Lower leg skin (tissue), 4 donors: ENCODE measurements around the gene TOMT. TPM values are rescaled to one million over a fixed set of nuclear protein-coding genes. Genes with fewer than 3 reads are reported as not detected.

ENCODE experiments used
- DNase-seq, 2 donors: peaks; one replicate each; pipeline ENCODE4 v3.0.0-alpha.2; 2019; ENCODE audit warnings: low spot score in 2 of 2
- H3K4me3 ChIP-seq: fragments of 200-600 bp; sonication (generic); 2 replicates; pipeline ENCODE4 v1.5.1; 2017; ENCODE audit warnings: mild to moderate bottlenecking, low read depth; ENCODE audit not compliant: poor library complexity, severe bottlenecking
- CTCF ChIP-seq, 3 donors: fragments of 450-650 bp; IDR thresholded peaks; one replicate each; pipeline ENCODE4 v1.5.1; 2016; ENCODE audit warnings: antibody characterized with exemption in 3 of 3, mild to moderate bottlenecking in 3 of 3, moderate library complexity in 2 of 3
- POLR2A ChIP-seq, 2 donors: fragments of 450-650 bp; IDR thresholded peaks; one replicate each; pipeline ENCODE4 v1.6.1; 2016 to 2017; ENCODE audit warnings: antibody characterized with exemption in 2 of 2, mild to moderate bottlenecking in 1 of 2, moderate library complexity in 1 of 2
- WGBS, 2 donors: methylation state at CpG; one replicate each; pipeline ENCODE4 v1.1.5; 2018; 5-methylcytosine and 5-hydroxymethylcytosine counted together
- intact Hi-C: fragments of 100-400 bp; cut with DNase I; formaldehyde crosslinking; loops from one replicate; pipeline ENCODE4 v1.15.0; 2023; ENCODE audit warnings: low total_unique reads
- total RNA-seq, 4 donors: library from RNA; depleted of rRNA; stranded (reverse); fragments of >200 nt; gene quantifications; one replicate each; pipeline ENCODE4 v1.1.0, GENCODE V29; 2016

The TOMT gene
- total RNA-seq, 4 donors from 2014 or later: not detected

- 30 to 32% methylated on average over 4 of the region's 4 CpGs for WGBS, 2 donors
- peak in 1 of 2 donors; percentile 71 for DNase-seq
- intact Hi-C loops: loop anchor here (5.0 kb wide), 1 partner anchor 64 kb away; no protein-coding TSS in a partner anchor
- H3K4me3 ChIP-seq: no peak overlapping the region
- TF ChIP-seq CTCF (IDR thresholded peaks at IDR 0.05): peak in 1 of 3 donors; percentile 79
- TF ChIP-seq POLR2A (IDR thresholded peaks at IDR 0.05): no peak
These were observed 14.4 kb upstream of the TOMT start for GRCh38 chr11:72091292-72091691.

GRCh38 chr11:72098741-72099140 lies 7.0 kb upstream of the TOMT start:
- TF ChIP-seq CTCF (IDR thresholded peaks at IDR 0.05) (no peak), POLR2A (IDR thresholded peaks at IDR 0.05) (no peak)
- intact Hi-C loops: no loop called here
- WGBS, 2 donors: 94 to 96% methylated on average over 3 of the region's 3 CpGs
- no peak for DNase-seq
- no peak overlapping the region for H3K4me3 ChIP-seq

- intact Hi-C loops: no loop called here
- no peak for TF ChIP-seq POLR2A (IDR thresholded peaks at IDR 0.05)
- no peak for TF ChIP-seq CTCF (IDR thresholded peaks at IDR 0.05)
- no peak overlapping the region for H3K4me3 ChIP-seq
- DNase-seq: no peak
- WGBS, 2 donors: 71 to 78% methylated on average over 3 of the region's 3 CpGs
These were observed 5.7 kb upstream of the TOMT start for GRCh38 chr11:72100009-72100408.

GRCh38 chr11:72100462-72100861 lies 5.3 kb upstream of the TOMT start:
- no peak overlapping the region for H3K4me3 ChIP-seq
- no peak for TF ChIP-seq CTCF (IDR thresholded peaks at IDR 0.05)
- TF ChIP-seq POLR2A (IDR thresholded peaks at IDR 0.05): no peak
- WGBS, 2 donors: 58 to 80% methylated on average over 1 of the region's 1 CpG
- intact Hi-C loops: no loop called here
- DNase-seq: no peak

- TF ChIP-seq POLR2A (IDR thresholded peaks at IDR 0.05) (no peak), CTCF (IDR thresholded peaks at IDR 0.05) (no peak)
- H3K4me3 ChIP-seq: no peak overlapping the region
- intact Hi-C loops: no loop called here
- 30 to 31% methylated on average over 4 of the region's 4 CpGs for WGBS, 2 donors
- DNase-seq: no peak
These were observed 3.6 kb upstream of the TOMT start for GRCh38 chr11:72102162-72102561.

GRCh38 chr11:72102631-72102945 lies 3.1 kb upstream of the TOMT start:
- 1 to 2% methylated on average over 9 of the region's 9 CpGs for WGBS, 2 donors
- intact Hi-C loops: no loop called here
- no peak for DNase-seq
- H3K4me3 ChIP-seq: peak overlapping the region; percentile 68
- TF ChIP-seq POLR2A (IDR thresholded peaks at IDR 0.05) (no peak), CTCF (IDR thresholded peaks at IDR 0.05) (no peak)
